T-helper 2 cell (primary cell): ENCODE data around the gene SAYSD1.

Experiments
- DNase-seq, 5 experiments: peaks; one replicate each; pipeline versions ENCODE4 v3.0.0 to v3.0.0-alpha.2; 2012 to 2022

SAYSD1 gene

GRCh38 chr6:39108041-39108839, 6.7 kb downstream of the SAYSD1 start:
- no peak for DNase-seq

- DNase-seq, result no peak
These were observed 7.3 kb downstream of the SAYSD1 start for GRCh38 chr6:39107641-39108040.

- DNase-seq, result no peak
These were observed 8.0 kb downstream of the SAYSD1 start for GRCh38 chr6:39107034-39107433.

GRCh38 chr6:39104528-39104927, 10.5 kb downstream of the SAYSD1 start:
- no peak for DNase-seq

GRCh38 chr6:39102821-39103136, 12.2 kb downstream of the SAYSD1 start:
- DNase-seq, result no peak

- DNase-seq, result no peak
These were observed 12.7 kb downstream of the SAYSD1 start for GRCh38 chr6:39102071-39102820.

- DNase-seq, result peak in 2 of 5 experiments; percentile 20 to 45
These were observed 14.6 kb downstream of the SAYSD1 start for GRCh38 chr6:39100358-39100757.

- DNase-seq, result no peak
These were observed 19.4 kb downstream of the SAYSD1 start for GRCh38 chr6:39095578-39095977.

GRCh38 chr6:39093149-39093708, 21.8 kb downstream of the SAYSD1 start:
- DNase-seq, result no peak

- DNase-seq, result no peak
These were observed 22.9 kb downstream of the SAYSD1 start for GRCh38 chr6:39092124-39092523.

GRCh38 chr6:39091220-39091619, 23.8 kb downstream of the SAYSD1 start:
- DNase-seq, result no peak

GRCh38 chr6:39090036-39090435, 24.9 kb downstream of the SAYSD1 start:
- DNase-seq, result no peak

GRCh38 chr6:39088331-39088730, 26.7 kb downstream of the SAYSD1 start:
- DNase-seq, result peak in 1 of 5 experiments; percentile 39

GRCh38 chr6:39087197-39087596, 27.8 kb downstream of the SAYSD1 start:
- no peak for DNase-seq

- DNase-seq, result no peak
These were observed 28.3 kb downstream of the SAYSD1 start for GRCh38 chr6:39086711-39087110.

- DNase-seq, result peak in 1 of 5 experiments; percentile 80
These were observed 28.7 kb downstream of the SAYSD1 start for GRCh38 chr6:39086294-39086693.

GRCh38 chr6:39085129-39085797, 29.7 kb downstream of the SAYSD1 start:
- no peak for DNase-seq

GRCh38 chr6:39084506-39084905, 30.5 kb downstream of the SAYSD1 start:
- no peak for DNase-seq

- no peak for DNase-seq
These were observed 31.8 kb downstream of the SAYSD1 start for GRCh38 chr6:39083231-39083634.

GRCh38 chr6:39082310-39082709, 32.7 kb downstream of the SAYSD1 start:
- DNase-seq, result no peak

- DNase-seq, result no peak
These were observed 34.6 kb downstream of the SAYSD1 start for GRCh38 chr6:39080246-39080875.

- no peak for DNase-seq
These were observed 35.5 kb downstream of the SAYSD1 start for GRCh38 chr6:39079197-39080125.
